Activated T-cell treated with anti-CD3 and anti-CD28 coated beads, Interleukin-2, amount 50 U/mL, for 48 hours (primary cell): ENCODE results near the gene MAGI1.

Source experiments
- DNase-seq, 2 experiments: peaks; one replicate each; pipeline ENCODE4 v3.0.0-alpha.2; 2020

Gene MAGI1

GRCh38 chr3:65443739-65444446, 594.8 kb downstream of the MAGI1 start:
- DNase-seq: no peak

GRCh38 chr3:65439641-65440284, 599.0 kb downstream of the MAGI1 start:
- DNase-seq: no peak

- no peak for DNase-seq
These were observed 600.1 kb downstream of the MAGI1 start for GRCh38 chr3:65438612-65439011.

GRCh38 chr3:65438096-65438495, 600.6 kb downstream of the MAGI1 start:
- no peak for DNase-seq

GRCh38 chr3:65436580-65436979, 602.1 kb downstream of the MAGI1 start:
- no peak for DNase-seq

- DNase-seq: no peak
These were observed 605.2 kb downstream of the MAGI1 start for GRCh38 chr3:65433480-65433879.

- DNase-seq: no peak
These were observed 606.2 kb downstream of the MAGI1 start for GRCh38 chr3:65432388-65433003.

GRCh38 chr3:65425880-65426279, 612.8 kb downstream of the MAGI1 start:
- DNase-seq: no peak

- DNase-seq: no peak
These were observed 616.6 kb downstream of the MAGI1 start for GRCh38 chr3:65422154-65422553.

GRCh38 chr3:65419233-65419632, 619.5 kb downstream of the MAGI1 start:
- no peak for DNase-seq

- no peak for DNase-seq
These were observed 624.8 kb downstream of the MAGI1 start for GRCh38 chr3:65413891-65414290.

- no peak for DNase-seq
These were observed 626.1 kb downstream of the MAGI1 start for GRCh38 chr3:65412588-65412987.

GRCh38 chr3:65411367-65411766, 627.4 kb downstream of the MAGI1 start:
- DNase-seq: no peak

GRCh38 chr3:65409176-65409569, 629.5 kb downstream of the MAGI1 start:
- DNase-seq: no peak

- no peak for DNase-seq
These were observed 630.1 kb downstream of the MAGI1 start for GRCh38 chr3:65408531-65409175.

GRCh38 chr3:65406470-65406869, 632.2 kb downstream of the MAGI1 start:
- no peak for DNase-seq

- no peak for DNase-seq
These were observed 636.1 kb downstream of the MAGI1 start for GRCh38 chr3:65402597-65402996.

GRCh38 chr3:65401359-65402305, 637.1 kb downstream of the MAGI1 start:
- DNase-seq: no peak

- no peak for DNase-seq
These were observed 637.8 kb downstream of the MAGI1 start for GRCh38 chr3:65400899-65401298.

- DNase-seq: no peak
These were observed 639.8 kb downstream of the MAGI1 start for GRCh38 chr3:65398953-65399352.

GRCh38 chr3:65396078-65396477, 642.6 kb downstream of the MAGI1 start:
- DNase-seq: no peak

- DNase-seq: no peak
These were observed 647.6 kb downstream of the MAGI1 start for GRCh38 chr3:65391068-65391467.

GRCh38 chr3:65385805-65386204, 652.9 kb downstream of the MAGI1 start:
- DNase-seq: no peak
